Measurements from ENCODE around the gene CCPG1. TPM values are rescaled to one million over a fixed set of nuclear protein-coding genes. Genes with fewer than 3 reads are reported as not detected.

CCPG1 gene
- polyA plus RNA-seq, 3 donors: 48.8 to 63.8 (median 61.1) TPM

GRCh38 chr15:55343168-55343567 lies 65.0 kb downstream of the CCPG1 start:
- no peak for DNase-seq (ENCODE audit: extremely low read depth in 1 of 11, low read depth in 9 of 11, low spot score in 4 of 11)

- no peak for DNase-seq (ENCODE audit: extremely low read depth in 1 of 11, low read depth in 9 of 11, low spot score in 4 of 11)
Observed at GRCh38 chr15:55337160-55337559, 71.0 kb downstream of the CCPG1 start.

DNA sequence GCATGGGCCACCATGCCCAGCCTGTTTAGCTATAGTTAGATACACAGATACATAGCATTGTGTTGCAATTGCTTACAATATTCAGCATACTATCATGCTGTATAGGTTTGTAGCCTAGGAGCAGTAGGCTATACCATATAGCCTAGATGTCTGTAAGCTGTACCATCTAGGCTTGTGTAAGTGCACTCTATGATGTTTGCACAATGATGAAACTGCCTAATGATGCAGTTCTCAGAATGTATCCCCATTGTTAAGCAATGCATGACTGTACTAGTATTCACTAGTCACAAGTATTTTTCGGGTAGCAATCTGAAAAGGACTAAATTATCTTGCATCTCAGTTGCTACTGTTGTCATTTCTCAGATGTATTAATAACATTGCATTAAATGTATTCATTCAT lies 73.2 kb downstream of the CCPG1 start:
- no peak for DNase-seq (ENCODE audit: extremely low read depth in 1 of 11, low read depth in 9 of 11, low spot score in 4 of 11)

DNA sequence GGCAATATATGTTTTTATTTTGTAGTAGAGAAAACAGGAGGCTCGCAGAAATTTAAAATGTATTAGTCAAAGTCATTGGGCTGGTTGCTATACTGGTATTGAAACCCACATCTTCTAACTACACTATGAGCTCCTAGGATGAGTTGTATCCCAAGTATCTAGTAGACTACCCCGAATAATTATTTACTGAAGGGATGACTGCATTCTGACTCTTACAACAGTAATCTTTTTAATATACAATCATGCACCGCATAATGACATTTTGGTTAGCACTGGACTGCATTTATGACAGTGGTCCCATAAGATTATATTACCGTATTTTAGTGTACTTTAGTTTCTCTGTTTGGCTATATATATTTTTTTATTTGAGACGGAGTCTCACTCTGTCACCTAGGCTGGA lies 73.8 kb downstream of the CCPG1 start:
- DNase-seq (ENCODE audit: extremely low read depth in 1 of 11, low read depth in 9 of 11, low spot score in 4 of 11): no peak

- no peak for DNase-seq (ENCODE audit: extremely low read depth in 1 of 11, low read depth in 9 of 11, low spot score in 4 of 11)
Observed at GRCh38 chr15:55327387-55327786, 80.8 kb downstream of the CCPG1 start.

- DNase-seq (ENCODE audit: extremely low read depth in 1 of 11, low read depth in 9 of 11, low spot score in 4 of 11): no peak
Observed at GRCh38 chr15:55322467-55322866, 85.7 kb downstream of the CCPG1 start.

- no peak for DNase-seq (ENCODE audit: extremely low read depth in 1 of 11, low read depth in 9 of 11, low spot score in 4 of 11)
Observed at GRCh38 chr15:55320963-55321362, 87.2 kb downstream of the CCPG1 start.

DNA sequence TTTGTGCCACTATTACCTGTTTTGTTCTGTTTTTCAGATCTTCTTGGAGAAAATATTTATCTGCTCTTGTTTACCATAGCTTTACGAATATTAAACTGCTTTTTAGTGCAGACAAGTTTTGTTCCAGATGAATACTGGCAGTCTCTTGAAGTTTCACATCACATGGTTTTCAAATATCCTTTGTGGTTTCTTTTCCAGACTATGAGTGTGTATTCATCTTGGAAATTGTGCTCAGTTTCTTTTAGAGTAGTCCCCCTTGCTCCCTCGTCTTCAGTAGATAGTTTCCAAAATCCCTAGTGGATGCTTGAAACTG lies 88.0 kb downstream of the CCPG1 start:
- DNase-seq (ENCODE audit: extremely low read depth in 1 of 11, low read depth in 9 of 11, low spot score in 4 of 11): no peak

- no peak for DNase-seq (ENCODE audit: extremely low read depth in 1 of 11, low read depth in 9 of 11, low spot score in 4 of 11)
Observed at GRCh38 chr15:55319537-55320237, 88.5 kb downstream of the CCPG1 start.

GRCh38 chr15:55318588-55319494 lies 89.3 kb downstream of the CCPG1 start, which contains the start of the genes PIGB and PIGBOS1:
Gene PIGB, plus strand, starts transcription at chr15:55319222. Its CDS starts 29 bp downstream, at chr15:55319251.
Gene PIGBOS1, minus strand, starts transcription at chr15:55319123. Its CDS starts 1,331 bp downstream, at chr15:55317792.
- peak; percentile 76 to 91 (median 85) for DNase-seq (ENCODE audit: extremely low read depth in 1 of 11, low read depth in 9 of 11, low spot score in 4 of 11)

Other genes starting within 250 kb of the CCPG1 start
- gene RSL24D1, start 211.4 kb downstream of the CCPG1 start, polyA plus RNA-seq (ENCODE audit: insufficient read length in 3 of 3): 100 to 1,000 TPM; 106 to 149 (median 111) TPM
- gene RAB27A, start 118.5 kb downstream of the CCPG1 start, polyA plus RNA-seq (ENCODE audit: insufficient read length in 3 of 3): 10 to 100 TPM; 18.0 to 18.7 (median 18.1) TPM
- 10 to 100 TPM; 18.3 to 19.2 (median 19.1) TPM for gene PIGBOS1, start 89.2 kb downstream of the CCPG1 start, polyA plus RNA-seq (ENCODE audit: insufficient read length in 3 of 3)
- gene PIGB, start 89.1 kb downstream of the CCPG1 start, polyA plus RNA-seq (ENCODE audit: insufficient read length in 3 of 3): 10 to 100 TPM; 18.3 to 25.2 (median 18.7) TPM
- 1 to 10 TPM; 6.3 to 7.3 (median 6.5) TPM for gene PIERCE2, start 136 bp upstream of the CCPG1 start, polyA plus RNA-seq (ENCODE audit: insufficient read length in 3 of 3)
- gene DNAAF4, start 99.9 kb upstream of the CCPG1 start, polyA plus RNA-seq (ENCODE audit: insufficient read length in 3 of 3): 10 to 100 TPM in 1 of 3 donors, 1 to 10 TPM in 2; 8.5 to 11.1 (median 8.7) TPM
- gene PYGO1, start 180.0 kb upstream of the CCPG1 start, polyA plus RNA-seq (ENCODE audit: insufficient read length in 3 of 3): 10 to 100 TPM; 14.6 to 18.3 (median 16.1) TPM